H1 (cell line): ENCODE results near the gene IL17RD. TPM values are rescaled to one million over a fixed set of nuclear protein-coding genes. Genes with fewer than 3 reads are reported as not detected.

Experiments
- CTCF ChIA-PET: fragments of 300-600 bp; sonication (Branson Sonifier 250); formaldehyde crosslinking; loops from one replicate; lab custom pipeline; 2021; ENCODE audit not compliant: partially characterized antibody; lab: Charles Lee
- POLR2A ChIA-PET: fragments of 300-600 bp; sonication (Branson Sonifier 250); formaldehyde crosslinking; loops from one replicate; lab custom pipeline; 2021; ENCODE audit warnings: inconsistent platforms; ENCODE audit not compliant: partially characterized antibody; lab: Charles Lee
- DNase-seq, 2 experiments: peaks; one replicate each; pipeline versions ENCODE4 v3.0.0 to v3.0.0-alpha.2; 2010 to 2022; ENCODE audit warnings: low spot score in 2 of 2, low read depth in 1 of 2, mixed read lengths in 1 of 2
- FAIRE-seq: peaks from 2 replicates; lab custom pipeline; 2011; peaks lifted over from hg19 to GRCh38; lab: Jason Lieb, UNC
- H2AFZ ChIP-seq: 2 replicates; pipeline ENCODE4 v1.8.1; 2012; ENCODE audit warnings: low read length, inconsistent platforms
- H2AK5ac ChIP-seq: 2 replicates; pipeline ENCODE4 v1.6.1; 2013; ENCODE audit warnings: low read depth, low read length
- H2BK120ac ChIP-seq: replicated peaks from 2 replicates; pipeline ENCODE3; 2013; ENCODE audit warnings: low read depth, low read length, inconsistent platforms
- H2BK12ac ChIP-seq: 2 replicates; pipeline ENCODE4 v1.6.1; 2013; ENCODE audit warnings: low read depth, low read length
- H2BK15ac ChIP-seq: 2 replicates; pipeline ENCODE4 v1.6.1; 2013; ENCODE audit warnings: low read length
- H2BK20ac ChIP-seq: 2 replicates; pipeline ENCODE4 v1.6.1; 2013; ENCODE audit warnings: low read length
- H2BK5ac ChIP-seq: 2 replicates; pipeline ENCODE4 v1.6.1; 2013; ENCODE audit warnings: low read depth, low read length
- H3K14ac ChIP-seq: 2 replicates; pipeline ENCODE4 v1.6.1; 2013; ENCODE audit warnings: inconsistent platforms; ENCODE audit not compliant: insufficient read length
- H3K18ac ChIP-seq: 2 replicates; pipeline ENCODE4 v1.6.1; 2013; ENCODE audit warnings: low read length; ENCODE audit errors: extremely low read depth
- H3K23ac ChIP-seq: 2 replicates; pipeline ENCODE4 v1.6.1; 2013; ENCODE audit warnings: inconsistent platforms; ENCODE audit not compliant: insufficient read length
- H3K23me2 ChIP-seq: 2 replicates; pipeline ENCODE4 v1.6.1; 2013; ENCODE audit warnings: low read depth, low read length
- H3K27ac ChIP-seq: 2 replicates; pipeline ENCODE4 v1.6.1; 2011; ENCODE audit warnings: low read depth, low read length, inconsistent platforms
- H3K27me3 ChIP-seq, 4 experiments: replicated peaks in 1 of 4; 1 replicate in 1 of 4; 2 replicates in 3 of 4; pipeline versions ENCODE4 v1.6.1 to v1.8.1; 2011 to 2013; ENCODE audit warnings: low read length in 3 of 4, mild to moderate bottlenecking in 3 of 4, inconsistent platforms in 2 of 4, mixed read lengths in 2 of 4, moderate library complexity in 1 of 4; ENCODE audit not compliant: control insufficient read depth in 3 of 4, insufficient read depth in 3 of 4; ENCODE audit errors: extremely low read depth in 1 of 4
- H3K36me3 ChIP-seq, 4 experiments: 2 replicates each; pipeline versions ENCODE4 v1.6.1 to v1.8.1; 2011 to 2013; ENCODE audit warnings: mild to moderate bottlenecking in 4 of 4, low read length in 3 of 4, moderate library complexity in 2 of 4, control low read depth in 1 of 4, inconsistent platforms in 1 of 4; ENCODE audit not compliant: insufficient read depth in 4 of 4, control insufficient read depth in 2 of 4
- H3K4ac ChIP-seq: replicated peaks from 2 replicates; pipeline ENCODE3; 2013; ENCODE audit warnings: low read length, low read depth, mixed read lengths, inconsistent platforms; ENCODE audit not compliant: insufficient read length
- H3K4me1 ChIP-seq, 4 experiments: replicated peaks in 1 of 4; 1 replicate in 1 of 4; 2 replicates in 3 of 4; pipeline versions ENCODE4 v1.6.1 to v1.8.1; 2011 to 2013; ENCODE audit warnings: low read length in 3 of 4, inconsistent platforms in 2 of 4, mixed read lengths in 1 of 4; ENCODE audit not compliant: insufficient read depth in 4 of 4, control insufficient read depth in 3 of 4
- H3K4me2 ChIP-seq, 2 experiments: 2 replicates each; pipeline versions ENCODE4 v1.6.1 to v1.8.1; 2011 to 2013; ENCODE audit warnings: low read depth in 2 of 2, low read length in 2 of 2, control low read depth in 1 of 2, inconsistent platforms in 1 of 2, mild to moderate bottlenecking in 1 of 2; ENCODE audit not compliant: insufficient read depth in 1 of 2
- H3K4me3 ChIP-seq, 4 experiments: fragments of 200-600, 300-600 bp in 1 of 4; sonication (generic), shearing (Covaris generic), sonication (Bioruptor Twin) in 1 of 4; 2 replicates each; pipeline versions ENCODE4 v1.5.1 to v1.8.1; 2011 to 2016; ENCODE audit warnings: low read length in 4 of 4, low read depth in 3 of 4, control low read depth in 2 of 4, inconsistent platforms in 2 of 4, mild to moderate bottlenecking in 2 of 4, mixed read lengths in 1 of 4, moderate library complexity in 1 of 4; ENCODE audit not compliant: insufficient read depth in 2 of 4; ENCODE audit errors: extremely low read depth in 1 of 4
- H3K56ac ChIP-seq: replicated peaks from 2 replicates; pipeline ENCODE3; 2013; ENCODE audit warnings: low read depth, mild to moderate bottlenecking, mixed read lengths, low read length, inconsistent platforms; ENCODE audit not compliant: insufficient read length
- H3K79me1 ChIP-seq: 2 replicates; pipeline ENCODE4 v1.6.1; 2013; ENCODE audit warnings: low read depth, low read length, control low read depth
- H3K79me2 ChIP-seq, 2 experiments: 2 replicates each; pipeline versions ENCODE4 v1.6.1 to v1.8.1; 2012 to 2013; ENCODE audit warnings: low read length in 2 of 2, mild to moderate bottlenecking in 2 of 2, inconsistent platforms in 1 of 2; ENCODE audit not compliant: insufficient read depth in 2 of 2, control insufficient read depth in 1 of 2
- H3K9ac ChIP-seq, 4 experiments: replicated peaks in 1 of 4; 1 replicate in 1 of 4; 2 replicates in 3 of 4; pipeline versions ENCODE4 v1.6.1 to v1.8.1; 2011 to 2013; ENCODE audit warnings: low read depth in 3 of 4, low read length in 3 of 4, control low read depth in 2 of 4, mild to moderate bottlenecking in 2 of 4, moderate library complexity in 2 of 4, inconsistent platforms in 1 of 4; ENCODE audit errors: extremely low read depth in 1 of 4
- H3K9me3 ChIP-seq, 2 experiments: 2 replicates each; pipeline versions ENCODE4 v1.6.1 to v1.8.1; 2012 to 2013; ENCODE audit warnings: mild to moderate bottlenecking in 2 of 2, moderate library complexity in 2 of 2, control low read depth in 1 of 2, inconsistent platforms in 1 of 2, low read depth in 1 of 2, low read length in 1 of 2, mixed read lengths in 1 of 2; ENCODE audit not compliant: insufficient read depth in 2 of 2
- H4K20me1 ChIP-seq, 2 experiments: replicated peaks in 1 of 2; 2 replicates each; pipeline versions ENCODE3 to v1.8.1; 2011 to 2013; ENCODE audit warnings: inconsistent platforms in 2 of 2, low read length in 2 of 2, mild to moderate bottlenecking in 1 of 2; ENCODE audit not compliant: insufficient read depth in 2 of 2, control insufficient read depth in 1 of 2
- H4K5ac ChIP-seq: 2 replicates; pipeline ENCODE4 v1.6.1; 2013; ENCODE audit warnings: low read length, low read depth, mixed read lengths, inconsistent platforms; ENCODE audit not compliant: insufficient read length
- H4K8ac ChIP-seq: 2 replicates; pipeline ENCODE4 v1.8.0; 2013; ENCODE audit warnings: mild to moderate bottlenecking, moderate library complexity, low read length, inconsistent platforms; ENCODE audit not compliant: insufficient read depth; ENCODE audit errors: extremely low read depth
- H4K91ac ChIP-seq: replicated peaks from 2 replicates; pipeline ENCODE3; 2013; ENCODE audit warnings: low read length, mixed read lengths, inconsistent platforms; ENCODE audit not compliant: insufficient read length
- CREB1 ChIP-seq: IDR thresholded peaks from 2 replicates; pipeline ENCODE4 v1.6.1; 2012; ENCODE audit warnings: inconsistent platforms
- CTBP2 ChIP-seq: IDR thresholded peaks from 2 replicates; pipeline ENCODE4 v1.7.0; 2011; ENCODE audit warnings: borderline replicate concordance, mild to moderate bottlenecking, moderate library complexity, mixed read lengths, low read length; ENCODE audit not compliant: insufficient read depth, insufficient read length
- EZH2 ChIP-seq: fragments of 200-600 bp; sonication (generic); IDR thresholded peaks from 2 replicates; pipeline ENCODE4 v1.7.1; 2012; ENCODE audit warnings: low read depth, mild to moderate bottlenecking, moderate library complexity, low read length, inconsistent platforms; ENCODE audit not compliant: severe bottlenecking
- GABPA ChIP-seq: IDR thresholded peaks from 2 replicates; pipeline ENCODE4 v1.6.1; 2011; ENCODE audit warnings: mild to moderate bottlenecking, low read length, moderate library complexity, borderline replicate concordance; ENCODE audit not compliant: insufficient read depth
- HDAC6 ChIP-seq: IDR thresholded peaks from one replicate; pipeline ENCODE4 v1.7.1; 2012; ENCODE audit warnings: low read depth, mild to moderate bottlenecking, inconsistent platforms, low read length, moderate library complexity
- NANOG ChIP-seq: IDR thresholded peaks from 2 replicates; pipeline ENCODE4 v1.6.1; 2011; ENCODE audit warnings: low read length, low read depth, mild to moderate bottlenecking, inconsistent platforms; ENCODE audit not compliant: insufficient read depth, poor library complexity, severe bottlenecking
- PHF8 ChIP-seq: fragments of 200-600 bp; sonication (generic); conservative IDR thresholded peaks from 2 replicates; pipeline ENCODE4 v1.7.1; 2012; ENCODE audit warnings: low read depth, mild to moderate bottlenecking, inconsistent platforms, low read length, moderate library complexity
- RFX5 ChIP-seq: IDR thresholded peaks from 2 replicates; pipeline ENCODE4 v1.6.1; 2011; ENCODE audit warnings: low read depth, low read length, improper control_type of control experiment, borderline replicate concordance
- RNF2 ChIP-seq: fragments of 200-900, 300-1000 bp; sonication (generic); IDR thresholded peaks from 2 replicates; pipeline ENCODE4 v1.7.1; 2016; ENCODE audit warnings: borderline replicate concordance, low read depth, mild to moderate bottlenecking, antibody characterized with exemption, low read length; ENCODE audit not compliant: poor library complexity, severe bottlenecking; ENCODE audit errors: missing control alignments
- SIN3A ChIP-seq, 2 experiments: IDR thresholded peaks in 1 of 2; conservative IDR thresholded peaks in 1 of 2; 2 replicates each; pipeline ENCODE4 v1.6.1; 2011 to 2012; ENCODE audit warnings: low read length in 2 of 2, improper control_type of control experiment in 1 of 2, low read depth in 1 of 2, mild to moderate bottlenecking in 1 of 2
- SP4 ChIP-seq: IDR thresholded peaks from 2 replicates; pipeline ENCODE4 v1.6.1; 2012; ENCODE audit warnings: low read length, inconsistent platforms
- TBP ChIP-seq: IDR thresholded peaks from 2 replicates; pipeline ENCODE4 v1.6.1; 2011; ENCODE audit warnings: low read depth, low read length, improper control_type of control experiment
- ZNF274 ChIP-seq: IDR thresholded peaks from 2 replicates; pipeline ENCODE4 v1.7.0; 2012; ENCODE audit warnings: low read length, borderline replicate concordance; ENCODE audit errors: extremely low read depth
- WGBS, 2 experiments: shearing (Covaris generic) in 1 of 2; methylation state at CpG; one replicate each; pipeline versions ENCODE4 v1.1.6 to v1.1.7; 2013 to 2015; ENCODE audit warnings: low lambda C conversion rate in 2 of 2, mixed read lengths in 2 of 2, inconsistent platforms in 1 of 2, low coverage in 1 of 2, missing lambda C conversion rate in 1 of 2; ENCODE audit not compliant: insufficient replicate concordance in 2 of 2, insufficient coverage in 1 of 2, insufficient read length in 1 of 2; ENCODE audit errors: extremely low coverage in 1 of 2, missing lambda C conversion rate in 1 of 2; 5-methylcytosine and 5-hydroxymethylcytosine counted together
- polyA plus RNA-seq, 7 experiments: library from polyadenylated mRNA; depleted of rRNA in 3 of 7; stranded (reverse) in 5 of 7; unstranded in 2 of 7; fragments of >200 nt in 5 of 7; fragments of 200-250 nt in 2 of 7; gene quantifications; 1 replicate in 5 of 7; 2 replicates in 1 of 7; 4 replicates in 1 of 7; pipeline versions ENCODE4 v1.2.1 to v1.2.3, GENCODE V29; 2011 to 2013; ENCODE audit warnings: missing spikeins in 2 of 7, mixed read lengths in 2 of 7
- total RNA-seq: library from RNA; stranded (reverse); fragmentation: NEBNext Ultra II Directional; extraction: Animal tissue kit (Norgen Biotek cat#: 25700); gene quantifications from 2 replicates; pipeline ENCODE4 v1.2.1, GENCODE V29; 2021

The IL17RD gene
- total and polyA plus RNA-seq, 2 of the 8 experiments (the other 6 are each of a cell fraction or from before 2014, with no cell fraction given): 10.9 to 48.9 TPM

- Histone ChIP-seq H3K9me3 (no peaks in the 10 kb centered on the region), H2AFZ (no peak overlapping the region), H3K18ac (no peak overlapping the region), H3K4me2 (no peak overlapping the region), H4K20me1 (no peaks in the 10 kb centered on the region), H3K56ac (no peak overlapping the region), H4K8ac (no peak overlapping the region), H2AK5ac (0 out of 2 replicates have a peak overlapping the region, but pooled peaks have one; percentile 33), H3K27ac (no peak overlapping the region), H2BK20ac (no peak overlapping the region; the same call in 1 of the 2 replicates), H3K36me3 (no peaks in the 10 kb centered on the region), H3K27me3 (no peaks in the 10 kb centered on the region), H2BK12ac (0 out of 2 replicates have a peak overlapping the region, but pooled peaks have one; percentile 75), H4K91ac (no peak overlapping the region), H2BK120ac (no peak overlapping the region), H3K79me2 (no peaks in the 10 kb centered on the region), H3K79me1 (peaks cover 3% of the 10 kb centered on the region; the same call in 1 of the 2 replicates), H3K4me1 (peaks cover 0 to 15% (median 8%) of the 10 kb centered on the region in 4 experiments; a peak in 6 of 7 replicates), H3K4me3 (no peak overlapping the region), H3K9ac (no peak overlapping the region), H3K4ac (no peak overlapping the region), H3K23ac (no peak overlapping the region), H2BK15ac (no peak overlapping the region), H4K5ac (no peak overlapping the region), H3K14ac (no peak overlapping the region), H3K23me2 (peaks cover 2% of the 10 kb centered on the region; the same call in 1 of the 2 replicates), H2BK5ac (no peak overlapping the region)
- WGBS, 2 experiments: 88% methylated on average over 3 of the region's 3 CpGs; no CpG with 5 or more reads in 1 of the 2 experiments
- POLR2A ChIA-PET: interaction anchor here (1.3 kb wide), 1 partner anchor 19 kb away, joined by 7 read pairs; no protein-coding TSS in a partner anchor
- no peak for FAIRE-seq
- DNase-seq: no peak
- CTCF ChIA-PET: interaction anchor here (0.5 to 1.4 kb wide), 4 partner anchors 9 to 70 kb away, joined by 3 to 5 read pairs (median 4); no protein-coding TSS in a partner anchor
- no peak for TF ChIP-seq RNF2
- TF ChIP-seq EZH2: no peak
- TF ChIP-seq SIN3A (conservative IDR thresholded peaks at IDR 0.05 in 1 of 2, IDR thresholded peaks at IDR 0.05 in 1 of 2; ENCODE audit: low read depth in 1 of 2, low read length in 2 of 2): no peak
- no peak for TF ChIP-seq TBP
- TF ChIP-seq PHF8: no peak
- TF ChIP-seq CTBP2: no peak
- no peak for TF ChIP-seq SP4
- TF ChIP-seq ZNF274: no peak
- no peak for TF ChIP-seq NANOG
- no peak for TF ChIP-seq GABPA
- no peak for TF ChIP-seq CREB1
- no peak for TF ChIP-seq RFX5
- TF ChIP-seq HDAC6: no peak
Observed at GRCh38 chr3:57059411-57059810, 105.7 kb downstream of the IL17RD start.
